ENCODE data around the gene C14orf119. TPM values are rescaled to one million over a fixed set of nuclear protein-coding genes. Genes with fewer than 3 reads are reported as not detected.

The C14orf119 gene
- total RNA-seq, 1 experiment from 2014 or later = 81.3 TPM

DNA sequence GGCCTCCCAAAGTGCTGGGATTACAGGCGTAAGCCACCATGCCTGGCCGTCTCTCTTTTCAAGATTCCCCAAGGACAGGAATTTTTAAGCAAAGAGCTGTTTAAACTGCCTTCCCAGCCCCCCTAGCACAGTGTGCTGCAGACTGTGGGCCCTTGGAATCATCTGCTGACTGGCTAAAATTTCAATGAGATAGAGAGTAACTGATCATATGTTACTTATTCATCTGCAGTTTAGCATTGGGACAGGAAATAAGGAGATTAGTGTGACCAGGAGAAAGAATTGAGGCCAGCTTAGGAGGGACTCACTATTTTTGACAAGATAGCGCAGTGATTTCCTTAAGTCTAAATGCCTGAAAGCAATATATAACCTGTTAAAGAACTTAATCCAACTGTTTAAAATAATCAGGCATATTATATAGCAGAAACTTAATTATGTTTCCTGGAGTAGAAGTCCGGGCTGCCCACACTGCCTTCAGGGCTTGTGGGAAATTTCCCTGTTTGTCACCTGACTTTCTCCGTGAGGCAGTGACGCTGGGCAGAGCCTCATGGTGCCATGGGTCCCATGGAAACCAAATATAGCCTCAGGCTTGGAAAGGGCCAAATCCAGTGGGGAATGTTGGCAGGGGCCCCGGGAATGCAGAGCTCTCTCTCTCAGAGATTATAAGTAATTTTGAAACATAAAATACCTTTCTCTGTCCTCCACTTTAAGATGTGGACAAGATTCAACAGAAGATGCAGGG, 46.6 kb downstream of the C14orf119 start:
- peak overlapping the region; percentile 52; the same call in 1 of the 2 replicates for H3K27ac Mint-ChIP-seq
- ChIA-PET CTCF (interaction anchor here (0.8 to 2.0 kb wide), 3 partner anchors 20 to 376 kb away, joined by 3 to 8 read pairs (median 4); no protein-coding TSS in a partner anchor), POLR2A (interaction anchor here (0.6 kb wide), 1 partner anchor 25 kb away, joined by 3 read pairs; no protein-coding TSS in a partner anchor)
- H3K36me3 Mint-ChIP-seq = peaks cover 67% of the 10 kb centered on the region
- H3K4me3 Mint-ChIP-seq = no peak overlapping the region
- H3K4me1 Mint-ChIP-seq = peaks cover 6% of the 10 kb centered on the region
- no peaks in the 10 kb centered on the region for H3K9me3 Mint-ChIP-seq
- DNase-seq (ENCODE audit: low spot score) = no peak
- TF ChIP-seq, protein P1, sequence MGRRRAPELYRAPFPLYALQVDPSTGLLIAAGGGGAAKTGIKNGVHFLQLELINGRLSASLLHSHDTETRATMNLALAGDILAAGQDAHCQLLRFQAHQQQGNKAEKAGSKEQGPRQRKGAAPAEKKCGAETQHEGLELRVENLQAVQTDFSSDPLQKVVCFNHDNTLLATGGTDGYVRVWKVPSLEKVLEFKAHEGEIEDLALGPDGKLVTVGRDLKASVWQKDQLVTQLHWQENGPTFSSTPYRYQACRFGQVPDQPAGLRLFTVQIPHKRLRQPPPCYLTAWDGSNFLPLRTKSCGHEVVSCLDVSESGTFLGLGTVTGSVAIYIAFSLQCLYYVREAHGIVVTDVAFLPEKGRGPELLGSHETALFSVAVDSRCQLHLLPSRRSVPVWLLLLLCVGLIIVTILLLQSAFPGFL (CRISPR knock-in tag; IDR thresholded peaks at IDR 0.05; ENCODE audit: borderline replicate concordance) = no peak
- TF ChIP-seq JAZF1 (CRISPR knock-in tag; IDR thresholded peaks at IDR 0.05) (no peak), NR3C1 (CRISPR knock-in tag; conservative IDR thresholded peaks at IDR 0.05; ENCODE audit: low read depth) (no peak), OVOL2 (CRISPR knock-in tag; IDR thresholded peaks at IDR 0.05; ENCODE audit: borderline replicate concordance) (no peak), NR2C2 (CRISPR knock-in tag; IDR thresholded peaks at IDR 0.05) (no peak), ATF1 (CRISPR knock-in tag; IDR thresholded peaks at IDR 0.05) (no peak), PRDM15 (CRISPR knock-in tag; IDR thresholded peaks at IDR 0.05) (no peak), ELF4 (CRISPR knock-in tag; IDR thresholded peaks at IDR 0.05; ENCODE audit: low read depth) (no peak), NFE2L1 (CRISPR knock-in tag; IDR thresholded peaks at IDR 0.05) (no peak), CREM (CRISPR knock-in tag; IDR thresholded peaks at IDR 0.05) (no peak), MYBL2 (CRISPR knock-in tag; IDR thresholded peaks at IDR 0.05) (no peak), KAT7 (CRISPR knock-in tag; IDR thresholded peaks at IDR 0.05; ENCODE audit: borderline replicate concordance) (no peak), JUN (CRISPR knock-in tag; IDR thresholded peaks at IDR 0.05) (no peak), USF2 (CRISPR knock-in tag; IDR thresholded peaks at IDR 0.05) (no peak), ZNF138 (CRISPR knock-in tag; conservative IDR thresholded peaks at IDR 0.05) (no peak), ZBTB43 (CRISPR knock-in tag; IDR thresholded peaks at IDR 0.05) (no peak)
- TF ChIP-seq, protein P2, sequence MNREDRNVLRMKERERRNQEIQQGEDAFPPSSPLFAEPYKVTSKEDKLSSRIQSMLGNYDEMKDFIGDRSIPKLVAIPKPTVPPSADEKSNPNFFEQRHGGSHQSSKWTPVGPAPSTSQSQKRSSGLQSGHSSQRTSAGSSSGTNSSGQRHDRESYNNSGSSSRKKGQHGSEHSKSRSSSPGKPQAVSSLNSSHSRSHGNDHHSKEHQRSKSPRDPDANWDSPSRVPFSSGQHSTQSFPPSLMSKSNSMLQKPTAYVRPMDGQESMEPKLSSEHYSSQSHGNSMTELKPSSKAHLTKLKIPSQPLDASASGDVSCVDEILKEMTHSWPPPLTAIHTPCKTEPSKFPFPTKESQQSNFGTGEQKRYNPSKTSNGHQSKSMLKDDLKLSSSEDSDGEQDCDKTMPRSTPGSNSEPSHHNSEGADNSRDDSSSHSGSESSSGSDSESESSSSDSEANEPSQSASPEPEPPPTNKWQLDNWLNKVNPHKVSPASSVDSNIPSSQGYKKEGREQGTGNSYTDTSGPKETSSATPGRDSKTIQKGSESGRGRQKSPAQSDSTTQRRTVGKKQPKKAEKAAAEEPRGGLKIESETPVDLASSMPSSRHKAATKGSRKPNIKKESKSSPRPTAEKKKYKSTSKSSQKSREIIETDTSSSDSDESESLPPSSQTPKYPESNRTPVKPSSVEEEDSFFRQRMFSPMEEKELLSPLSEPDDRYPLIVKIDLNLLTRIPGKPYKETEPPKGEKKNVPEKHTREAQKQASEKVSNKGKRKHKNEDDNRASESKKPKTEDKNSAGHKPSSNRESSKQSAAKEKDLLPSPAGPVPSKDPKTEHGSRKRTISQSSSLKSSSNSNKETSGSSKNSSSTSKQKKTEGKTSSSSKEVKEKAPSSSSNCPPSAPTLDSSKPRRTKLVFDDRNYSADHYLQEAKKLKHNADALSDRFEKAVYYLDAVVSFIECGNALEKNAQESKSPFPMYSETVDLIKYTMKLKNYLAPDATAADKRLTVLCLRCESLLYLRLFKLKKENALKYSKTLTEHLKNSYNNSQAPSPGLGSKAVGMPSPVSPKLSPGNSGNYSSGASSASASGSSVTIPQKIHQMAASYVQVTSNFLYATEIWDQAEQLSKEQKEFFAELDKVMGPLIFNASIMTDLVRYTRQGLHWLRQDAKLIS (CRISPR knock-in tag; IDR thresholded peaks at IDR 0.05; ENCODE audit: borderline replicate concordance) = no peak
- no peaks in the 10 kb centered on the region for H3K27me3 Mint-ChIP-seq (ENCODE audit: low read depth)
- no peak for ATAC-seq

All from WTC11 (cell line).